Stimulated activated naive CD8-positive, alpha-beta T cell treated with anti-CD3 and anti-CD28 coated beads, Interleukin-15, Interleukin-2, amounts not matched to agents 100 U/mL and 50 U/mL, for 24 hours (primary cell): Measurements from ENCODE around the gene TBC1D30.

Experiments
- ATAC-seq: fragments of 150-1000 bp; cut with Tn5 transposase; one replicate; pipeline ENCODE4 v1.10.0; 2021
- DNase-seq: peaks from one replicate; pipeline ENCODE4 v3.0.0; 2021

TBC1D30 gene

GRCh38 chr12:64860446-64860998 is 36.1 kb downstream of the TBC1D30 start:
- DNase-seq (no peak), ATAC-seq (peak; percentile 70)

- no peak for ATAC-seq
Observed at GRCh38 chr12:64864319-64864718, 39.9 kb downstream of the TBC1D30 start.

DNA sequence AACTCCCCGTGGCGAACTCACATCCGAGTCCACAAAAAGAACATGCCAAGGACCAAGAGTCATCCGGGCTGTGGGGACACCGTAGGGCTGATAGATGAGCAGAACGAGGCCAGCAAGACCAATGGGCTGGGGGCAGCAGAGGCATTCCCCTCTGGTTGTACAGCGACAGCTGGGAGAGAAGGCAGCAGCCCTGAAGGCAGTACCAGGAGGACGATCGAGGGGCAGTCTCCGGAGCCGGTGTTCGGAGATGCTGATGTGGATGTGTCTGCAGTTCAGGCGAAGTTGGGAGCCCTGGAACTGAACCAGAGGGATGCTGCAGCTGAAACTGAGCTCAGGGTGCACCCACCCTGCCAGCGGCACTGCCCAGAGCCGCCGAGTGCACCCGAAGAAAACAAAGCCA is 50.7 kb downstream of the TBC1D30 start:
- DNase-seq = no peak
- no peak for ATAC-seq

More at GRCh38 chr12:64864319-64864718, 39.9 kb downstream of the TBC1D30 start:
- DNase-seq = no peak

GRCh38 chr12:64876388-64877071 is 52.1 kb downstream of the TBC1D30 start:
- ATAC-seq = peak; percentile 42
- no peak for DNase-seq

DNA sequence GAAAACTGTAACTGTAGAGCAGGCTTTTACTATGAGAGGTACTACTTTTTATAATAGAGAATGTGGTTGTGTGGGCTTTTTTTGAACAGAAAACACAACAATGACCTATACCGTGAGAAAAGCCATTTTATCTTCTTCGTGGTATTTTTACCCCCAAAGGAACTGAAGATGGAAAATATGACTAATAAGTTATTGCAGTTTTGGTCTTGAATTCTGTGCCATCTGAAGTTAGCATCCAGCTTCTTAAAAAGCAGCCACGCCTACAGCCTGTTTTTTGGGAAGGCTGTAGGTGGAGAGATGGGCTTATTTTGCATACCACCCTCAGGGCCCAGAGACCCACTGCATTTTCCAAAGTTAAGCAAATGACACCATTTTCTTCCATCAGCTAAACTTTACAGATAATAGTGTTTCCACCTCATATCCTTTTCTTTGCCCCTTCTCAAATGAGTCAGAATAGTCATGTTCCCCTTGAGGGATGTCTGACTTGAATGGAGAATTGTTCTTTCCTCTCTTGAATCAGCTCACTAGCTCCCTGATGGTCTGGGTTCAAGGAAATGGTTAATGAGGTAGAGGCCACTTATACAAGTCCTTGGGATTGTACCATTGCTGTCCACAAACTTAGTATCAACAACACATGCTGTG is 53.0 kb downstream of the TBC1D30 start:
- ATAC-seq (peak; percentile 83), DNase-seq (no peak)

DNA sequence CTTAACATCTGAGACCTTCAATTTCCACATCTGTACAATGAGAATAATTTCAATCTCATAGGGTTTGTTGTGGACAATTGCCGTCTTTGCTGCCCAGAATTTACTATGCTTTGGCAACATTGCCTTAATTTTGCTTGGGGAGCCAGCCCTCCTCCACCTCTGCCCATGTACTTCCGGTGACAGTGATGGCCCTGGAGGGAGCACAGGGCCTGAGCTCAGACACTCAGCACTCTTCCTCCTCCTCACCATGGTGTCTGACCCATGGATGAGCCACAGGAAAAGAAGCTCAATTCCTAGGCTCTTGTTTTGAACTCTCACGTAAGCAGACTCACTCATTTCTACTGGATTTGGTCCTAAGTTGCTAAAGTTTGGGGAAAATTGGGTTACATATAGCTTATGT is 58.2 kb downstream of the TBC1D30 start:
- no peak for ATAC-seq
- DNase-seq = no peak

- DNase-seq = no peak
- ATAC-seq = peak; percentile 50
Observed at GRCh38 chr12:64883264-64884163, 59.1 kb downstream of the TBC1D30 start.

DNA sequence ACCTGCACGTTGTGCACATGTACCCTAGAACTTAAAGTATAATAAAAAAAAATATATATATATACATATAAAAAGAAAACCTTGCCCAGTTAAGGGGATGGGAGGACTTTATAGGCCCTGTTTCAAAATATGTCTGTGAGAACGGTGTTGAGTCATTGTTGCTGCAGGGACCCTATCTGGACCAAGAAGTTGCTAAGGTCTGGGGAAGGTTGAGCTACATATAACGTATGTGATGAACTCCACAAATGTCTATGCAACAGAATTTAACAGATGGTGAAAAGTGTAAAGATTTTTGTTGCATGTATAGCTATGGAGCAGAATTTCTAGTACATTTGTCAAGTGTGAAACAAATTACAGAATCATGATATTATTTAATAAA is 59.7 kb downstream of the TBC1D30 start:
- ATAC-seq (no peak), DNase-seq (no peak)

DNA sequence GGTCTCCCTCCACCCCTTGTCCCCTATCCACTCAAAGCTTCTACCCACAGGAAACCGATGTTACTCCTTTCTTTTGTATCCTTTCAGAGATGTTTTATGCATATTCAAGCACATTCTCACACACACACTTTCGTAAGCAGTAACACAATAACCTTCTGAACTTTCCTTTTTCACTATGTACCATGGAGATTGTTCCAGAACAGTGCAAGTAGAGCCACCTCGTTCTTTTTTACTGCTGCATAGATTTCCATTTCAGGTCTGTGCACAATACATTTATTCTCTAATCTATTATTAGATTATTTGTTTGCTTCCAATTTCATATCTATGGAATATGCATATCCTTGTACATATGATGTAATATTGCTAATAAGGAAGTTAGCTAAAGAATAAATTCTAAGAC is 60.3 kb downstream of the TBC1D30 start:
- DNase-seq (no peak), ATAC-seq (no peak)

DNA sequence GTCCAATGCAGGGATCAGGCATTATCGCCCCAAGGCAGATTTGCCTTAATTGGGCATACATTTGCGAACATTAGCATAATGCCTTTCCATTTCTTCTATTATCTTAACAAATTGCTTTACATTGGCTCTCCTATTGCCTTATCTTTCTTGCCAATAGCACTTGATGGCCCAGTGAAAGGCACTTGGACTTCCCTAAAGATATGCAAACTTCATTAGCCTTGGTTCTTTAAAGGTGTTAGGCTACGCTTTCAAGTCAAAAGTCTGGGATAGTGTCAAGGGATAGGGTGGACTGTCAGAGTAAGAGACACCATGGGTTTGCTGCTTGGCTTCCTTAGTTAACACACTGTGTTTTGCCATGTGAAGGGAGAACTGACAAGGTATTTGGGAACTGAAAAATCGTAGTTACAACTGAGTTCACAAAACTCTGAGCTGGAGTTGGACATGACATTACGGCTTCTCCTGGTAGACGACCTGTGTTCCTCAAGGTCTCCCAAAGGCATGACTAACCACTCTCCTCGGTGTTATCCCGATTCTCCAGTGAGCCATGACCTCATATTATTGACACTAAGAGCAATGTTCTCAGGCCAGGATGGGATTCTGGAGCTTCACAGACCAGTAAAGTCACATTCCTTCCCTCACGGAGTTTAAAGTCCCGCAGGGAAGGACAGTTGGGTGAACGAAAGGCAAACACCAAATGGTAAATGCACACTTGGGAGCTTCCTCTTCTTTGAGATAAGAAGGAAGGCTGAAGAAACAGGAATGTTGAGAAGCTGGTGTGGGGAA is 65.2 kb downstream of the TBC1D30 start:
- ATAC-seq = no peak
- no peak for DNase-seq

DNA sequence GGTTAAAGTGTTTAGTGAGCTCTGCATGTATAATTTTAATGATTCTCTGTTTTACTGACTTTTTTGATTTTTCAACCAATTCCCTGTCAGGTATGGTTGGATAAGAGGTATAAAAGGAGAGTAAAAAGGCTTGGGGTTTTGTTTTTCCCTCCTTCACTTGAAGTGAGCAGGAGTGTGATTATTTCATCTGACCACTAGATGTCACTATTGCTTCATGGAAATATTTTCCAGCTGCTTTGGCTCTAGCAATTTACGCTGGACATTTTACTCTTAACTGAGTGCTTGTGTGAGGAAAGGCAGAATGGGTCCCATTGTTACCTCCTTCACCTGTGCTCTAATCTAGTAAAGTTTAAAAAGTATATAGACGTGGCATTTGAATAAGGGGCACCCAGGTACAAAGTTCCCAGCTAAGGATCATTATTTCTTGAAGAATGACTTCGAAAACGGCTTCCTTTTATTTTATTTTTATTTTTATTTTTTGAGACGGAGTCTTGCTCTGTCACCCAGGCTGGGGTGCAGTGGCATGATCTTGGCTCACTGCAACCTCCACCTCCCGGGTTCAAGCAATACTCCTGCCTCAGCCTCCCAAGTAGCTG is 66.5 kb downstream of the TBC1D30 start:
- DNase-seq (no peak), ATAC-seq (peak; percentile 54)

GRCh38 chr12:64891629-64892028 is 67.2 kb downstream of the TBC1D30 start:
- ATAC-seq (no peak), DNase-seq (no peak)

GRCh38 chr12:64892561-64892960 is 68.1 kb downstream of the TBC1D30 start:
- ATAC-seq (no peak), DNase-seq (no peak)

DNA sequence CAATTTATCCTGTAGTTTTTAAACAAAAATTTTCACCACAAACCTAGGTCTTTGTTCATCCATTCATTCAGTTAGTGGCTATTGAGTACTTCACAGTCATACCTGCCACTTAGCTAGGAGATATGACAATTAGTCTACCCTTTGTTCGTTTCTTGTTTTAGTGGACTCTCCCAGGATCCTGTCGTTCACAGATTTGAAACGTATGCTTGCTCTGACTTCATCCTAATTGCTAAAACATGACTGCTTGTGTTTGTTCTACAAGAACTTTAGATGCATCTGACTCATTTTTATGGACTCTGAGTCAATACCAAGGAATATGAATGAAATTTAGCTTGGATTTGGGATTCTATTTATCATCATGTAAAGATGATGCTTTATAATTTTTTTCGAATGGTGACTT is 69.5 kb downstream of the TBC1D30 start:
- DNase-seq (no peak), ATAC-seq (no peak)

DNA sequence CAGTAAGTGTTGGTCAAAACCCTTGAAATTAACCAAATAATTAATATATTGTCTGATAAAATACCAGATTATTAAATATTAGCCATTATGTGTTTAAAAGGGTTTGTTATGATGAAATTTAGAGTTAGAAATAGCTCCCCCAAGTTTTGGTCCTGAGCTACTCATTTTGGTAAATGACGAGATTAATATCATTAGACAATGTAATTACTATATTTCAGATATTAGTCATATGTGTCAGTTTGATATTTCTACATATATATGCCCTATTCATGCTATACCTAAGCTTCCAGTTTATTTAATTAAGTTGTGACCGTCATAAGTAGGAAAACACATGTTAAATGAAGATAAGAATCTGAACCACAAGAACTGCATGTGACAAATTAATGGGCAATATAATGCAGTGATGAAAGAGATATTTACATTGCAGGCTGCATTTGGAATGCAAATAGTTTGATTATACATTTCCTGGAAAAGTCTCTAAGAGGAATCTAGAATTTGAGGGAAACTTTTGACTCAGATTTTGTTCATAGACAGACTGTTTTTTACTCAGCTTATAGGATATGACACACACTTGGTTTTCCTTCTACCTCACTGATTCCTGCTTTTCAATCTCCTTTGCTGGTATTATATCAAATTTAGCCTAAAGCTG is 70.5 kb downstream of the TBC1D30 start:
- DNase-seq (no peak), ATAC-seq (no peak)

DNA sequence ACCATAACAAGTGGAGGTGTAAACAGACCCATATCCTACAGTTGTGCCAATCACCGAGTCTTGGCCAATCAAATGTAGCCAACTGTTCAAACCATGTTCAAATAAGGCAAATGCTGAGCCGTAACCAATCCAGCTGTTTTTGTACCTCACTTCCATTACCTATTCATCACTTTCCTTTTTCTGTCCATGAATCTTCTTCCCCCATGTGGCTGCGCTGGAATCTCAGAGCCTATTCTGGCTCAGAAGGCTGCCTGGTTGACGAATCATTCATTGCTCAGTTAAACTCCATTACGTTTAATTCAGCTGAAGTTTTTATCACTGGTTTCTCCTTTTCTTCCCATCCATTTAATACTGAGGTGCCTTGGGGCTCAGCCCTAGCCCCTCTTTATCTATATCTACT is 71.1 kb downstream of the TBC1D30 start:
- ATAC-seq = no peak
- no peak for DNase-seq

DNA sequence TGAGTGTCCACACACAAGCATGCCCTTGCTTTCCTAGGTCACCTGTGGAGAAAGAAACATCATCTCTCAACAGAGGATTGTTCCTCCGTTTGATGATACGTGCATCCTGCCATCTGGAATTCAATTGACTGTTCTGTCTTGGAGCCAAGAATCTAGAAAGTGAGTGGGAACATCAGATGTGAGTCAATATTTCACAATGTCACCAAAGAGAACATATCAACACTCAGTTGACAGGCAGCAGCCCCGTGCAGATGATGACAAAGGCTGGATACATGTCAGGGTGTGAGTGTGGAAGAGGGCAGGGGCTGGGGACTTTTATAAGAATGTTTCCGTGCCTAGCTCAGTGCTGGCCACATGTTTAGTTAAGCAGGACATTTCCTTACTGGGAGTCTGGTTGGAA is 76.1 kb downstream of the TBC1D30 start:
- ATAC-seq = no peak
- DNase-seq = no peak

DNA sequence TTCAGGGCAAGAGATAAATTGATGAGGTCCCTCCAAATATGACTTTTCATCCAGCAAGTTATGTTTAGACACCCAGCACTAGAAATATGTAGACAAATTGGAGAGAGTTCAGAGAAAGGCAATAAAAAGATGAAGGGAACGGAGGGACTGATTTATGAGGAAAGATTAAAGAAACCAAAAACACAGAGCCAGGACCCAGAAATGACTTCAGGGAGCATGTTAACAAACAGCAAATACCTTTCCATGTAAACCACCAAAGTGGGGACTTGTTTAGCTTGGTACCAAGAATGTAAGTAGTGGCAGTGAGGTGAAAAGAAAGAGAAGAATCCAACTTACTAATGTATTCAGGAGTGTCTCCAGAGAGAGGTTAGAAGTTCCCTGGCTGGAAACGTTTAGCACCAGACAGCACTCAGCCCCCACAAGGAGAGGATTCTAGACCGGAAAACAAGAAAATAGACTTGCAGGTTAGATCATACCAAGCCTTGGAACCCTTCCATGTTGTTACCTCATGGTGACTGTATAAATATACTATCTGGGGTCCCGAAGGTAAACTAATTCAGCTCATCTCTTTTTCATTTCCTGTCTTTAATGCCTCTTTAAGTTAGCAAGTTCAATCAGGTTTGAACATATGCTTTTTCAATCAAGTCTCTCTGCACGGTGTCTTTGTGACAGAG is 79.2 kb downstream of the TBC1D30 start:
- DNase-seq (no peak), ATAC-seq (no peak)

DNA sequence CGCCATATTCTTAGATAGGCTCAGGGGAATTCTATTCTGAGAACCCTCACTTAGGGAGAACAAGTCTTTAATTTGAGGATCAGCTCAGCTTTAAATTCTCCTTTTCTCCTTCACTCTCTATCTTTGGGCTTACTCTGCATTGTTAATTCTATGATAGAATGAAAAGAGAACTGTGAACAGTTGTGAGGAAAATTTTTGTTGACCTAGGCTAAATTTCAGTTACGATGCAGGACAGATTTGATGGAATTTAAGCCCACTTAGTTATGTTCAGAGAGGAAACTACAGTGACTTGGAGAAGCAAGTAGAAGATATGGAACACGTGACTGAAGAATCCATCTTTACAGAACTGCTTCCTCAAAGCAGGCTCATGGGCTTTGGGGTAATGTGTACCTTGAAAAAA is 82.7 kb downstream of the TBC1D30 start:
- no peak for DNase-seq
- ATAC-seq = no peak

DNA sequence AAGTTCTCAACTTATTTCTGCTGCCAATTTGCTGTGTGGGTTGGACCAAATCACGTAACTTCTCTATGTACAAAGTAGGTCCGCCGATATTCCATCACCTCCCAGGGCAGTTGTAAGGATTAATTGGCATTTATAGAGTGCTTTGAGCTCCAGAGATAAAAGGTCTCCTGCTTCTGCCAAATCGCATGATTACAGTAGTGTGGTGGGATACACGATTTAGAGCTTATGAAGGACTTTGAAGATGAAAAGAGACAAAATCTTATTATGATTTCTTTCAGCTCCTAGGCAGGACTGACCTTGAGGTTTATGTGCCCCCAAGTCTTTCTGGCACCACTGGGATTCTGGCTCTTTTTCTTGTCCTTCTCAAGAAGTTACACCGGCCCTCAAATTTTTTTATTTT is 84.7 kb downstream of the TBC1D30 start:
- DNase-seq = no peak
- ATAC-seq = no peak

GRCh38 chr12:64911081-64911480 is 86.6 kb downstream of the TBC1D30 start:
- DNase-seq (no peak), ATAC-seq (no peak)
